SK-N-SH (cell line): ENCODE measurements around the gene NAA30. TPM values are rescaled to one million over a fixed set of nuclear protein-coding genes. Genes with fewer than 3 reads are reported as not detected.

Experiments used
- CTCF ChIA-PET: fragments of 300-600, 350-600 bp; formaldehyde crosslinking; extraction: SDS; loops from one replicate; lab custom pipeline; 2021; lab: Yijun Ruan, JAX
- POLR2A ChIA-PET: fragments of 350-600 bp; sonication (Branson Sonifier 250); formaldehyde crosslinking; extraction: SDS; loops from one replicate; lab custom pipeline; 2020; ENCODE audit warnings: antibody characterized with exemption, inconsistent platforms; lab: Yijun Ruan, JAX
- DNase-seq: peaks from one replicate; pipeline ENCODE4 v3.0.0; 2012
- H2AFZ ChIP-seq: fragments of 200-600 bp; sonication (generic); 2 replicates; pipeline ENCODE4 v1.8.1; 2016; ENCODE audit warnings: antibody characterized with exemption, mild to moderate bottlenecking, low read depth
- H3F3A ChIP-seq: fragments of 200-600 bp; sonication (generic); replicated peaks from 2 replicates; pipeline ENCODE3; 2016; ENCODE audit warnings: antibody characterized with exemption, mild to moderate bottlenecking; ENCODE audit not compliant: insufficient read depth
- H3K27ac ChIP-seq, 2 experiments: fragments of 200-500 bp in 1 of 2; fragments of 200-600 bp in 1 of 2; sonication (Bioruptor generic) in 1 of 2; sonication (generic), shearing (Covaris generic) in 1 of 2; 2 replicates each; pipeline versions ENCODE4 v1.5.1 to v1.6.1; 2014 to 2016; ENCODE audit warnings: low read depth in 2 of 2, inconsistent platforms in 1 of 2, low read length in 1 of 2, mild to moderate bottlenecking in 1 of 2, mixed read lengths in 1 of 2
- H3K27me3 ChIP-seq: fragments of 200-600 bp; sonication (generic), shearing (Covaris generic); 2 replicates; pipeline ENCODE4 v1.6.1; 2016; ENCODE audit warnings: mixed run types; ENCODE audit not compliant: insufficient read depth
- H3K36me3 ChIP-seq, 2 experiments: fragments of 200-500 bp in 1 of 2; fragments of 200-600 bp in 1 of 2; sonication (Bioruptor generic) in 1 of 2; sonication (generic) in 1 of 2; replicated peaks in 1 of 2; 2 replicates each; pipeline versions ENCODE3 to v1.5.1; 2014 to 2016; ENCODE audit warnings: low read length in 1 of 2, mild to moderate bottlenecking in 1 of 2; ENCODE audit not compliant: insufficient read depth in 2 of 2, control insufficient read depth in 1 of 2
- H3K4me1 ChIP-seq, 2 experiments: fragments of 200-500 bp in 1 of 2; fragments of 200-600 bp in 1 of 2; sonication (Bioruptor generic) in 1 of 2; sonication (generic), shearing (Covaris generic) in 1 of 2; 2 replicates each; pipeline versions ENCODE4 v1.5.1 to v1.6.1; 2014 to 2016; ENCODE audit warnings: low read depth in 1 of 2, low read length in 1 of 2, mixed run types in 1 of 2; ENCODE audit not compliant: insufficient read depth in 2 of 2, control insufficient read depth in 1 of 2
- H3K4me2 ChIP-seq: fragments of 200-600 bp; sonication (generic), shearing (Covaris generic); 2 replicates; pipeline ENCODE4 v1.6.1; 2017; ENCODE audit warnings: mixed run types
- H3K4me3 ChIP-seq, 2 experiments: fragments of 200-500 bp in 1 of 2; fragments of 200-600 bp in 1 of 2; sonication (Bioruptor generic) in 1 of 2; sonication (generic), shearing (Covaris generic) in 1 of 2; 2 replicates each; pipeline versions ENCODE4 v1.5.1 to v1.8.1; 2014 to 2016; ENCODE audit warnings: low read depth in 2 of 2, inconsistent platforms in 1 of 2, low read length in 1 of 2, mild to moderate bottlenecking in 1 of 2, mixed read lengths in 1 of 2, moderate library complexity in 1 of 2
- H3K79me2 ChIP-seq: fragments of 200-600 bp; sonication (generic); 2 replicates; pipeline ENCODE4 v1.8.1; 2017; ENCODE audit warnings: mild to moderate bottlenecking; ENCODE audit not compliant: insufficient read depth
- H3K9ac ChIP-seq: fragments of 200-600 bp; sonication (generic); 2 replicates; pipeline ENCODE4 v1.6.1; 2017; ENCODE audit warnings: mixed run types
- H3K9me2 ChIP-seq: fragments of 200-600 bp; sonication (generic); 2 replicates; pipeline ENCODE4 v1.6.1; 2017; ENCODE audit warnings: mixed run types
- H3K9me3 ChIP-seq: fragments of 200-600 bp; sonication (generic); 2 replicates; pipeline ENCODE4 v1.6.1; 2017; ENCODE audit warnings: mixed run types, mild to moderate bottlenecking, moderate library complexity
- H4K20me1 ChIP-seq: fragments of 200-600 bp; sonication (generic); 2 replicates; pipeline ENCODE4 v1.6.1; 2017; ENCODE audit warnings: mild to moderate bottlenecking, mixed run types; ENCODE audit not compliant: insufficient read depth
- CHD2 ChIP-seq: fragments of 150-350 bp; IDR thresholded peaks from 2 replicates; pipeline ENCODE4 v1.6.1; 2018; ENCODE audit warnings: low read length; ENCODE audit not compliant: partially characterized antibody
- EP300 ChIP-seq, 2 experiments: IDR thresholded peaks; 2 replicates each; pipeline versions ENCODE4 v1.4.0 to v1.6.1; 2012; ENCODE audit warnings: borderline replicate concordance in 1 of 2, low read depth in 1 of 2, low read length in 1 of 2
- FOXJ3 ChIP-seq: sonication (generic); formaldehyde crosslinking; IDR thresholded peaks from 2 replicates; pipeline ENCODE4 v1.5.1; 2020; ENCODE audit warnings: mild to moderate bottlenecking, missing genetic modification reagents
- GABPA ChIP-seq: IDR thresholded peaks from 2 replicates; pipeline ENCODE4 v1.4.0; 2012; ENCODE audit warnings: low read depth, mild to moderate bottlenecking
- GATA2 ChIP-seq: sonication (generic); formaldehyde crosslinking; IDR thresholded peaks from 2 replicates; pipeline ENCODE4 v1.5.0; 2020; ENCODE audit warnings: mild to moderate bottlenecking, missing genetic modification reagents
- JUND ChIP-seq: IDR thresholded peaks from 2 replicates; pipeline ENCODE4 v1.4.0; 2012
- NFIC ChIP-seq: IDR thresholded peaks from 2 replicates; pipeline ENCODE4 v1.4.0; 2012; ENCODE audit warnings: borderline replicate concordance
- NRF1 ChIP-seq: IDR thresholded peaks from 2 replicates; pipeline ENCODE4 v1.6.1; 2012; ENCODE audit warnings: low read depth, mild to moderate bottlenecking, low read length
- POLR2AphosphoS5 ChIP-seq: IDR thresholded peaks from 2 replicates; pipeline ENCODE4 v1.6.1; 2012; ENCODE audit warnings: low read depth, low read length
- SIN3A ChIP-seq: IDR thresholded peaks from 2 replicates; pipeline ENCODE4 v1.6.1; 2012; ENCODE audit warnings: low read depth, mild to moderate bottlenecking, low read length, moderate library complexity, borderline replicate concordance
- TCF12 ChIP-seq: IDR thresholded peaks from 2 replicates; pipeline ENCODE4 v1.4.0; 2012
- TEAD4 ChIP-seq: IDR thresholded peaks from 2 replicates; pipeline ENCODE4 v1.4.0; 2012; ENCODE audit warnings: mild to moderate bottlenecking, borderline replicate concordance; ENCODE audit not compliant: insufficient read depth
- YY1 ChIP-seq: IDR thresholded peaks from 2 replicates; pipeline ENCODE4 v1.4.0; 2012; ENCODE audit warnings: low read depth, mild to moderate bottlenecking
- WGBS: methylation state at CpG from one replicate; pipeline ENCODE4 v1.1.6; 2017; ENCODE audit warnings: low lambda C conversion rate; 5-methylcytosine and 5-hydroxymethylcytosine counted together
- polyA plus RNA-seq, 3 experiments: library from polyadenylated mRNA; depleted of rRNA; stranded (reverse); fragments of >200 nt; gene quantifications; 2 replicates each; pipeline ENCODE4 v1.2.3, GENCODE V29; 2012
- TF ChIP-seq, protein P1 (sequence below): IDR thresholded peaks from 2 replicates; pipeline ENCODE4; 2012

Gene NAA30
- polyA plus RNA-seq, 1 of the 3 experiments (the other 2 are of a cell fraction) = 3.0 TPM

GRCh38 chr14:57462551-57462950 lies 72.2 kb downstream of the NAA30 start:
- Histone ChIP-seq H3K36me3 (no peaks in the 10 kb centered on the region), H3K9me2 (no peaks in the 10 kb centered on the region), H3K9me3 (no peaks in the 10 kb centered on the region), H3K27me3 (no peaks in the 10 kb centered on the region; the same call in 1 of the 2 replicates), H3K4me2 (no peak overlapping the region), H2AFZ (no peak overlapping the region), H4K20me1 (no peaks in the 10 kb centered on the region), H3K4me3 (no peak overlapping the region), H3K4me1 (no peaks in the 10 kb centered on the region), H3K79me2 (no peaks in the 10 kb centered on the region), H3F3A (no peaks in the 10 kb centered on the region), H3K9ac (no peak overlapping the region), H3K27ac (no peak overlapping the region)
- TF ChIP-seq JUND (no peak), EP300 (IDR thresholded peaks at IDR 0.05; ENCODE audit: borderline replicate concordance in 1 of 2, low read depth in 1 of 2, low read length in 1 of 2) (no peak), POLR2AphosphoS5 (no peak), GATA2 (CRISPR knock-in tag) (no peak), TEAD4 (no peak)
- no peak for DNase-seq
- ChIA-PET CTCF (no interaction called here), POLR2A (no interaction called here)
- under 1% methylated on average over 3 of the region's 3 CpGs for WGBS

DNA sequence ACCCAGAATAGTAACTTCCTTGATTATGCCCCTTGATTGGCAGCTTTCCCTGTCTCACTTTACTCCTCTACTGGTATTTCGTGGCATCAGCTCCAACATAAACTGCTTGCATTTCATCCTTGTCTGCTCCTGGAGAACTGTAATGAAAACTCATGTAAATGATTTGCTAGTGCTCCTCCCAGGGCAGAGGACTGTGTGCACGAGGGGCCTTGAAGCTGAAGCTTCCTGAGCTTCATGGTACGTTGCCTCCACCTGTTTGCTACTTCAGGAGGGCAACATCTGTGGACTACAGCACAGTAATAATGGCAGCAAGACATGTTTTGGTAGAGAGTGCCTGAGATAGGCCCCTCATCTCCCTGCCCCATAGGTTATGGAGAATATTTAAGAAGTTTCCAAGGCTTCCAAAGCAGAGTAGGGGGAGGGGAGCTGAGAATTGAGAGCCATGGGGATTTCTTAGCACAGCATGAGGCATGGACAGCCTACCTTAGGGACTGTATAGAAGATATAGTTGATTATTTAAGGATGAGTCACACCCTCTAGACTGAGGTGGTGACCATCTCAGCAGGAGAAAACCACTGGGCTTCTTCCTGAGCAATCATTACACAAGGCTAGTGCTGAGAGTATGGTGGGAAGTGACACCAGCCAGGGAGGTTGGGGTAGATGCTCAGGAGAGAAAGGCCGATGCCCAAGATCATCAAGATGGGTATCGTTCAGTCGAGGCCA lies 73.8 kb downstream of the NAA30 start:
- H3K4me3 ChIP-seq = no peak overlapping the region
- TF ChIP-seq GABPA (no peak), EP300 (IDR thresholded peaks at IDR 0.05; ENCODE audit: borderline replicate concordance in 1 of 2, low read depth in 1 of 2, low read length in 1 of 2) (no peak), CHD2 (no peak), NFIC (no peak), TCF12 (no peak), YY1 (no peak), SIN3A (no peak), FOXJ3 (CRISPR knock-in tag) (no peak), NRF1 (no peak)
- TF ChIP-seq, protein P1, sequence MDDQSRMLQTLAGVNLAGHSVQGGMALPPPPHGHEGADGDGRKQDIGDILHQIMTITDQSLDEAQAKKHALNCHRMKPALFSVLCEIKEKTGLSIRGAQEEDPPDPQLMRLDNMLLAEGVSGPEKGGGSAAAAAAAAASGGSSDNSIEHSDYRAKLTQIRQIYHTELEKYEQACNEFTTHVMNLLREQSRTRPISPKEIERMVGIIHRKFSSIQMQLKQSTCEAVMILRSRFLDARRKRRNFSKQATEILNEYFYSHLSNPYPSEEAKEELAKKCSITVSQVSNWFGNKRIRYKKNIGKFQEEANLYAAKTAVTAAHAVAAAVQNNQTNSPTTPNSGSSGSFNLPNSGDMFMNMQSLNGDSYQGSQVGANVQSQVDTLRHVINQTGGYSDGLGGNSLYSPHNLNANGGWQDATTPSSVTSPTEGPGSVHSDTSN = no peak
- no peaks in the 10 kb centered on the region for H3K79me2 ChIP-seq
- POLR2A ChIA-PET = no interaction called here
- H3K36me3 ChIP-seq = no peaks in the 10 kb centered on the region
- WGBS = 5% methylated on average over 6 of the region's 6 CpGs
- H4K20me1 ChIP-seq = no peaks in the 10 kb centered on the region
- H3F3A ChIP-seq = no peaks in the 10 kb centered on the region
- H3K9me3 ChIP-seq = no peaks in the 10 kb centered on the region
- DNase-seq = no peak
- no peaks in the 10 kb centered on the region for H3K4me1 ChIP-seq
- no peak overlapping the region for H3K27ac ChIP-seq
- no peaks in the 10 kb centered on the region; the same call in 1 of the 2 replicates for H3K27me3 ChIP-seq
- no peak overlapping the region for H3K9ac ChIP-seq
- CTCF ChIA-PET = interaction anchor here (0.8 kb wide), 1 partner anchor 108 kb away, joined by 3 read pairs; no protein-coding TSS in a partner anchor
- no peak overlapping the region for H3K4me2 ChIP-seq
- H2AFZ ChIP-seq = no peak overlapping the region
- H3K9me2 ChIP-seq = no peaks in the 10 kb centered on the region

Other genes starting within 250 kb of the NAA30 start
- 10.5 and 14.2 TPM in 2 replicates for gene EXOC5, start 121.7 kb upstream of the NAA30 start, polyA plus RNA-seq (2012; rRNA removed)
- gene AP5M1, start 121.6 kb upstream of the NAA30 start, polyA plus RNA-seq (2012; rRNA removed) = 13.1 and 20.4 TPM in 2 replicates
- not detected in 2 replicates for gene CCDC198, start 103.3 kb downstream of the NAA30 start, polyA plus RNA-seq (2012; rRNA removed)